ENCODE measurements around the gene CAMTA1. TPM values are rescaled to one million over a fixed set of nuclear protein-coding genes. Genes with fewer than 3 reads are reported as not detected.

Gene CAMTA1
- total RNA-seq, 1 experiment from 2014 or later, result 85.2 TPM

GRCh38 chr1:7616953-7617352 is 831.7 kb downstream of the CAMTA1 start:
- no peak overlapping the region for H3K27ac ChIP-seq (ENCODE audit: low read depth, low read length, poor library complexity, severe bottlenecking)
- no TSS peak for BruUV-seq (replicated peaks)
- intact Hi-C loops (cut with micrococcal nuclease; ENCODE audit: unreplicated experiment), result no loop called here
- H3K4me1 ChIP-seq (ENCODE audit: insufficient read depth, low read length, poor library complexity, severe bottlenecking), result no peaks in the 10 kb centered on the region
- H3K27me3 ChIP-seq (replicated peaks; ENCODE audit: insufficient read depth, low read depth, low read length, poor library complexity), result peaks cover under 1% of the 10 kb centered on the region
- ChIA-PET CTCF (no interaction called here), POLR2A (ENCODE audit: low non-redundant PET) (no interaction called here)
- no peaks in the 10 kb centered on the region for H3K36me3 ChIP-seq (ENCODE audit: insufficient read depth, low read length, poor library complexity, severe bottlenecking)
- no peak for DNase-seq (ENCODE audit: low spot score)
- H3K4me3 ChIP-seq (ENCODE audit: low read depth, low read length, poor library complexity, severe bottlenecking), result no peak overlapping the region
- H3K9me3 ChIP-seq (ENCODE audit: low read depth, low read length, poor library complexity, severe bottlenecking), result no peaks in the 10 kb centered on the region
- TF ChIP-seq CTCF (conservative IDR thresholded peaks at IDR 0.05; ENCODE audit: low read depth, low read length) (no peak), EZH2 (IDR thresholded peaks at IDR 0.05; ENCODE audit: borderline replicate concordance, low read depth, low read length, poor library complexity, severe bottlenecking) (no peak)

GRCh38 chr1:7617826-7618225 is 832.6 kb downstream of the CAMTA1 start:
- no TSS peak for BruUV-seq (replicated peaks)
- DNase-seq (ENCODE audit: low spot score), result no peak
- ChIA-PET CTCF (no interaction called here), POLR2A (ENCODE audit: low non-redundant PET) (interaction anchor here (0.6 kb wide), 1 partner anchor 609 kb away, joined by 4 read pairs; no protein-coding TSS in a partner anchor)
- H3K9me3 ChIP-seq (ENCODE audit: low read depth, low read length, poor library complexity, severe bottlenecking), result no peaks in the 10 kb centered on the region
- H3K4me1 ChIP-seq (ENCODE audit: insufficient read depth, low read length, poor library complexity, severe bottlenecking), result no peaks in the 10 kb centered on the region
- intact Hi-C loops (cut with micrococcal nuclease; ENCODE audit: unreplicated experiment), result no loop called here
- H3K27ac ChIP-seq (ENCODE audit: low read depth, low read length, poor library complexity, severe bottlenecking), result no peak overlapping the region
- H3K4me3 ChIP-seq (ENCODE audit: low read depth, low read length, poor library complexity, severe bottlenecking), result no peak overlapping the region
- TF ChIP-seq EZH2 (IDR thresholded peaks at IDR 0.05; ENCODE audit: borderline replicate concordance, low read depth, low read length, poor library complexity, severe bottlenecking) (no peak), CTCF (conservative IDR thresholded peaks at IDR 0.05; ENCODE audit: low read depth, low read length) (no peak)
- H3K36me3 ChIP-seq (ENCODE audit: insufficient read depth, low read length, poor library complexity, severe bottlenecking), result no peaks in the 10 kb centered on the region
- H3K27me3 ChIP-seq (replicated peaks; ENCODE audit: insufficient read depth, low read depth, low read length, poor library complexity), result peaks cover 9% of the 10 kb centered on the region

- H3K4me3 ChIP-seq (ENCODE audit: low read depth, low read length, poor library complexity, severe bottlenecking), result no peak overlapping the region
- BruUV-seq (replicated peaks), result no TSS peak
- DNase-seq (ENCODE audit: low spot score), result no peak
- TF ChIP-seq CTCF (conservative IDR thresholded peaks at IDR 0.05; ENCODE audit: low read depth, low read length), result no peak
- no peak for TF ChIP-seq EZH2 (IDR thresholded peaks at IDR 0.05; ENCODE audit: borderline replicate concordance, low read depth, low read length, poor library complexity, severe bottlenecking)
- no peaks in the 10 kb centered on the region for H3K4me1 ChIP-seq (ENCODE audit: insufficient read depth, low read length, poor library complexity, severe bottlenecking)
- H3K9me3 ChIP-seq (ENCODE audit: low read depth, low read length, poor library complexity, severe bottlenecking), result no peaks in the 10 kb centered on the region
- intact Hi-C loops (cut with micrococcal nuclease; ENCODE audit: unreplicated experiment), result no loop called here
- peaks cover 29% of the 10 kb centered on the region for H3K27me3 ChIP-seq (replicated peaks; ENCODE audit: insufficient read depth, low read depth, low read length, poor library complexity)
- CTCF ChIA-PET, result no interaction called here
- no peaks in the 10 kb centered on the region for H3K36me3 ChIP-seq (ENCODE audit: insufficient read depth, low read length, poor library complexity, severe bottlenecking)
- POLR2A ChIA-PET (ENCODE audit: low non-redundant PET), result no interaction called here
- H3K27ac ChIP-seq (ENCODE audit: low read depth, low read length, poor library complexity, severe bottlenecking), result no peak overlapping the region
These were observed 834.9 kb downstream of the CAMTA1 start for GRCh38 chr1:7620196-7620595.

Measured in A673 (cell line).